ENCODE data around the gene PNLIPRP2. TPM values are rescaled to one million over a fixed set of nuclear protein-coding genes. Genes with fewer than 3 reads are reported as not detected.

PNLIPRP2 gene
- total RNA-seq, 6 experiments from 2014 or later = not detected

GRCh38 chr10:116626815-116627214, 6.1 kb downstream of the PNLIPRP2 start:
- no peak for DNase-seq
- Mint-ChIP-seq H3K9me3 (no peaks in the 10 kb centered on the region; the same call in 1 of the 2 replicates), H3K27ac (no peak overlapping the region), H3K36me3 (ENCODE audit: low read depth) (no peaks in the 10 kb centered on the region), H3K27me3 (ENCODE audit: insufficient read depth) (peaks cover 16% of the 10 kb centered on the region), H3K4me1 (ENCODE audit: low read depth) (no peaks in the 10 kb centered on the region), H3K4me3 (no peak overlapping the region)
- no peak for TF ChIP-seq CTCF (IDR thresholded peaks at IDR 0.05)

DNA sequence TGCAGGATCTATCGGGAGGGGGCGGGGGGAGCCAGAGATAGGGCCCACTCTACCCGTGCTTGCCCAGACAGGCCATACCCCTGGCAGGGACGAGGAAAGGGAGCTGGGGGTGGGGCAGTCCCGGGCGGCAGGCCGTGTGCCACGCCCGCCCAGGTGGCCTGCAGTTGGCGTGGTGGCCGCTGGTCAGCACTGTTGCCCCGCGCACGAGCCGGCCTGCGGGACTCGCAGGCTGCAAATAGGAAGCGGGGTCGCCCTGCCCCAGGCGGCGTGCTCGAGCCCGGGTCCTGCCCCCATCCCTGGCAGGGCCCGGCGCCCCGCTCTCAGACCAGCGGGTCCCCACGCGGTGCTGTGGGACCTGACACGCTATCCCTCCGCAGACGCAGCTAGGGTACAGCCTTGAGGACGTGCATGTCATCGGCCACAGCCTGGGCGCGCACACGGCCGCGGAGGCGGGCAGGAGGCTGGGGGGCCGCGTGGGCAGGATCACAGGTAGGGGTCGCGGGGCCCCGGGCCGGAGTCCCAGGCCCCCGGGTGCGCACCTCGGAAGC, 6.7 kb downstream of the PNLIPRP2 start:
- Mint-ChIP-seq H3K27me3 (ENCODE audit: insufficient read depth) (peaks cover 17% of the 10 kb centered on the region), H3K9me3 (no peaks in the 10 kb centered on the region), H3K4me1 (ENCODE audit: low read depth) (no peaks in the 10 kb centered on the region), H3K36me3 (ENCODE audit: low read depth) (no peaks in the 10 kb centered on the region), H3K4me3 (no peak overlapping the region), H3K27ac (no peak overlapping the region)
- TF ChIP-seq CTCF (IDR thresholded peaks at IDR 0.05) = peak; percentile 72
- DNase-seq = no peak

- Mint-ChIP-seq H3K4me1 (ENCODE audit: low read depth) (no peaks in the 10 kb centered on the region), H3K4me3 (no peak overlapping the region), H3K27me3 (ENCODE audit: insufficient read depth) (peaks cover 19% of the 10 kb centered on the region), H3K36me3 (ENCODE audit: low read depth) (no peaks in the 10 kb centered on the region), H3K27ac (no peak overlapping the region), H3K9me3 (no peaks in the 10 kb centered on the region)
- DNase-seq = no peak
- TF ChIP-seq CTCF (IDR thresholded peaks at IDR 0.05) = no peak
These were observed 8.6 kb downstream of the PNLIPRP2 start for GRCh38 chr10:116629340-116629739.

DNA sequence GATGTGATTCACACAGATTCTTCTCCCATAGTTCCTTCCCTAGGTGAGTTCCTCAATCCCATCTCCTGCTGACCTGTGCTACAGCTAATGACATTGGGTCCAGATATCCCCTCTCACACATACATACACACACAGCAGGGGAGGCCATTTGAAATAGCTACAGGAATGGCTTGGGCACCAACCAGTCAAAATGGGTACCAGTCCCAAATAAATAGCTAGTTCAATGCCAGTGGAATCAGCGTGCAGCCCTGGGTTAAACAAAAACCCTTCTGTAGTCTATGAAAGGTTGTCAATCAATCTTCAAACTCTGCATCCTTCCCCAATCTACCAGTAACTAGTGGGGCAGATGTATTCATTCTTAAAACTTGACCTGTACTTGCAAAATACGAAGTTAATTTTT, 9.3 kb downstream of the PNLIPRP2 start:
- TF ChIP-seq CTCF (IDR thresholded peaks at IDR 0.05) = no peak
- H3K27ac Mint-ChIP-seq = no peak overlapping the region
- no peaks in the 10 kb centered on the region for H3K36me3 Mint-ChIP-seq (ENCODE audit: low read depth)
- peaks cover 19% of the 10 kb centered on the region for H3K27me3 Mint-ChIP-seq (ENCODE audit: insufficient read depth)
- H3K9me3 Mint-ChIP-seq = no peaks in the 10 kb centered on the region
- H3K4me1 Mint-ChIP-seq (ENCODE audit: low read depth) = no peaks in the 10 kb centered on the region
- no peak for DNase-seq
- H3K4me3 Mint-ChIP-seq = no peak overlapping the region

DNA sequence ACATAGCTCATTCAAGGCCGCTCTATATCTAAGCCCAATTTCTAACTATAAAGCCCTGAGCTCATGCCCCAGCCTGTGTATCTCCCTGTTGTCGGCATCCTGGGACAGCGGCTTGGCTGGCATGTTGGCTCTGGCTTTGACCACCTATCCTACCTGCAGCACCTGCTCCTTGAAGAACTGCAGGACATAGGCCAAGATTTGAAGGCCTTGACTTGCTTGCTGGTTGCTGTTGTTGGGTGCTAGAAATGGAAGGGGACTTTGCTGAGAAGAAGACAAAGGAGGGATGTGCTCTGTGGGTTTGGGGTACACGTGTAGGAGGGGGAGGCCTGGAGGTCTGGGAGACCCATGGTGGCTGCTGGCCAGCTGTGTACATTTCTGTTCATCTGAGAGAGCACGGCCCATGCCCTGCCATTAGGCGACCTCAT, 11.1 kb downstream of the PNLIPRP2 start:
- H3K9me3 Mint-ChIP-seq = no peaks in the 10 kb centered on the region
- no peaks in the 10 kb centered on the region for H3K36me3 Mint-ChIP-seq (ENCODE audit: low read depth)
- no peak overlapping the region for H3K27ac Mint-ChIP-seq
- DNase-seq = no peak
- H3K4me3 Mint-ChIP-seq = no peak overlapping the region
- H3K27me3 Mint-ChIP-seq (ENCODE audit: insufficient read depth) = peaks cover 16% of the 10 kb centered on the region
- H3K4me1 Mint-ChIP-seq (ENCODE audit: low read depth) = no peaks in the 10 kb centered on the region
- TF ChIP-seq CTCF (IDR thresholded peaks at IDR 0.05) = no peak
